Endothelial cell of umbilical vein (primary cell): ENCODE results near the gene CCDC61. TPM values are rescaled to one million over a fixed set of nuclear protein-coding genes. Genes with fewer than 3 reads are reported as not detected.

Experiments used
- BruUV-seq: library from RNA; stranded (reverse); fragments of 400-500 nt; replicated peaks from 2 replicates; lab custom pipeline; 2021; lab: Mats Ljungman, UMichigan
- CTCF ChIA-PET: fragments of 300-600, 350-600 bp; sonication (Branson Sonifier 250); formaldehyde crosslinking; loops from one replicate; lab custom pipeline; 2021; ENCODE audit warnings: antibody characterized with exemption, inconsistent platforms; lab: Charles Lee
- POLR2A ChIA-PET: fragments of 300-600, 350-600 bp; sonication (Branson Sonifier 250); formaldehyde crosslinking; loops from one replicate; lab custom pipeline; 2021; ENCODE audit warnings: antibody characterized with exemption, inconsistent platforms; lab: Charles Lee
- DNase-seq: peaks from one replicate; pipeline ENCODE4 v3.0.0-alpha.2; 2011; ENCODE audit warnings: low read depth, low spot score
- FAIRE-seq: peaks from 2 replicates; lab custom pipeline; 2011; peaks lifted over from hg19 to GRCh38; lab: Jason Lieb, UNC
- H2AFZ ChIP-seq: 2 replicates; pipeline ENCODE4 v1.6.0; 2012; ENCODE audit warnings: low read depth, low read length, control low read depth, inconsistent platforms
- H3K27ac ChIP-seq: 2 replicates; pipeline ENCODE4 v1.5.1; 2011; ENCODE audit warnings: low read depth, mild to moderate bottlenecking, control low read depth, low read length, moderate library complexity; ENCODE audit not compliant: insufficient read depth
- H3K27me3 ChIP-seq, 2 experiments: 2 replicates each; pipeline versions ENCODE4 v1.6.0 to v1.6.1; 2011; ENCODE audit warnings: low read length in 2 of 2, mixed read lengths in 1 of 2; ENCODE audit not compliant: control insufficient read depth in 2 of 2, insufficient read depth in 2 of 2
- H3K36me3 ChIP-seq, 2 experiments: 2 replicates in 1 of 2; 3 replicates in 1 of 2; pipeline ENCODE4 v1.5.1; 2011; ENCODE audit warnings: low read length in 2 of 2, mild to moderate bottlenecking in 1 of 2, moderate library complexity in 1 of 2; ENCODE audit not compliant: control insufficient read depth in 2 of 2, insufficient read depth in 2 of 2; ENCODE audit errors: extremely low read depth in 1 of 2
- H3K4me1 ChIP-seq: 3 replicates; pipeline ENCODE4 v1.5.1; 2011; ENCODE audit warnings: mild to moderate bottlenecking, low read length; ENCODE audit not compliant: control insufficient read depth, insufficient read depth; ENCODE audit errors: extremely low read depth
- H3K4me2 ChIP-seq: 2 replicates; pipeline ENCODE4 v1.6.1; 2011; ENCODE audit warnings: low read length, control low read depth, mixed read lengths; ENCODE audit not compliant: insufficient read depth
- H3K4me3 ChIP-seq, 3 experiments: fragments of 200-600 bp in 1 of 3; sonication (generic), shearing (Covaris generic) in 1 of 3; replicated peaks in 1 of 3; 2 replicates each; pipeline ENCODE4 v1.5.1; 2011 to 2016; ENCODE audit warnings: control low read depth in 3 of 3, low read length in 3 of 3, mild to moderate bottlenecking in 2 of 3, inconsistent platforms in 1 of 3, low read depth in 1 of 3, moderate library complexity in 1 of 3; ENCODE audit not compliant: insufficient read depth in 1 of 3
- H3K79me2 ChIP-seq: 2 replicates; pipeline ENCODE4 v1.6.0; 2012; ENCODE audit warnings: low read length, inconsistent platforms; ENCODE audit not compliant: control insufficient read depth, insufficient read depth
- H3K9ac ChIP-seq: replicated peaks from 2 replicates; pipeline ENCODE3; 2011; ENCODE audit warnings: low read length, control low read depth; ENCODE audit not compliant: insufficient read depth; ENCODE audit errors: extremely low read depth
- H3K9me1 ChIP-seq: replicated peaks from 3 replicates; pipeline ENCODE4 v1.6.0; 2011; ENCODE audit warnings: mild to moderate bottlenecking, low read length; ENCODE audit not compliant: control insufficient read depth, insufficient read depth; ENCODE audit errors: extremely low read depth
- H3K9me3 ChIP-seq: replicated peaks from 2 replicates; pipeline ENCODE4 v1.5.1; 2012; ENCODE audit warnings: low read length, inconsistent platforms; ENCODE audit not compliant: control insufficient read depth, insufficient read depth
- H4K20me1 ChIP-seq: replicated peaks from 2 replicates; pipeline ENCODE3; 2011; ENCODE audit warnings: mild to moderate bottlenecking, low read length; ENCODE audit not compliant: control insufficient read depth, insufficient read depth; ENCODE audit errors: extremely low read depth
- CTCF ChIP-seq, 2 donors: IDR thresholded peaks; 1 replicate in 1 of 2; 2 replicates in 1 of 2; pipeline ENCODE4 v1.5.1; 2011; ENCODE audit warnings: low read length in 2 of 2, mild to moderate bottlenecking in 2 of 2, moderate library complexity in 2 of 2, control low read depth in 1 of 2, inconsistent platforms in 1 of 2, low read depth in 1 of 2; ENCODE audit not compliant: insufficient read depth in 1 of 2; ENCODE audit errors: extremely low read depth in 1 of 2
- EZH2 ChIP-seq: IDR thresholded peaks from 2 replicates; pipeline ENCODE4 v1.6.1; 2012; ENCODE audit warnings: borderline replicate concordance, low read depth, mild to moderate bottlenecking, moderate library complexity, low read length, inconsistent platforms; ENCODE audit not compliant: severe bottlenecking
- MYC ChIP-seq: IDR thresholded peaks from one replicate; pipeline ENCODE4 v1.6.1; 2011; ENCODE audit warnings: mild to moderate bottlenecking, low read depth, low read length
- POLR2AphosphoS5 ChIP-seq: IDR thresholded peaks from 2 replicates; pipeline ENCODE4 v1.6.1; 2012; ENCODE audit warnings: low read depth, mild to moderate bottlenecking, control low read depth, low read length, moderate library complexity; ENCODE audit not compliant: insufficient read depth
- dilution Hi-C: fragments of 300-500 bp; cut with MboI; formaldehyde crosslinking; loops from one replicate; pipeline ENCODE4 v1.15.0; 2019; ENCODE audit warnings: low sequenced_read_pairs; ENCODE audit not compliant: extremely low pct_ligation_motif_present
- intact Hi-C: fragments of 100-400 bp; cut with micrococcal nuclease; formaldehyde crosslinking; loops from one replicate; pipeline ENCODE4 v1.10.0; 2022
- polyA plus RNA-seq, 4 experiments: library from polyadenylated mRNA; depleted of rRNA in 3 of 4; stranded (reverse) in 3 of 4; unstranded in 1 of 4; fragments of >200 nt; gene quantifications; 2 replicates each; pipeline versions ENCODE4 v1.2.1 to v1.2.3, GENCODE V29; 2011 to 2012; ENCODE audit warnings: missing spikeins in 1 of 4
- total RNA-seq: library from RNA; stranded (reverse); gene quantifications from 2 replicates; pipeline ENCODE4 v1.2.3, GENCODE V29; 2021
- TF ChIP-seq, protein P1 (sequence below): IDR thresholded peaks from 2 replicates; pipeline ENCODE4 v1.6.1; 2011; ENCODE audit not compliant: insufficient read depth, insufficient read length

The CCDC61 gene
- total and polyA plus RNA-seq, 2 donors (not counting 3 experiments of a cell fraction or from before 2014, with no cell fraction given) = 10.3 to 20.1 TPM

DNA sequence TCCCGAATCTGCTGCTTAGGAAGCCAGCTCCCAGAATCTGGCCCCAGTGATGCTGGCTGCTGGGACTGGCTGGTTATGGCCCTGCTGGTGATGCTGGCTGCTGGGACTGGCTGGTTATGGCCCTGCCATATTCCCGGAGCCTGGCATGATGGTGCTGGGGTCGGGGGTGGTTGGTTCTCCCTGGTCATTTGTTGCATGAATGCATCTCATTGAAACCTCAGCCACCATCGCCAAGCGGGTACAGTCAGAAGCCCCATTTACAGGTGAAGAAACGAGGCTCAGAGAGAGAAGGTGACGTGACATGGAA, 25.5 kb downstream of the CCDC61 start:
- no peak for FAIRE-seq
- intact Hi-C loops = no loop called here
- no peaks in the 10 kb centered on the region for H4K20me1 ChIP-seq
- H3K79me2 ChIP-seq = no peaks in the 10 kb centered on the region
- TF ChIP-seq, protein P1, sequence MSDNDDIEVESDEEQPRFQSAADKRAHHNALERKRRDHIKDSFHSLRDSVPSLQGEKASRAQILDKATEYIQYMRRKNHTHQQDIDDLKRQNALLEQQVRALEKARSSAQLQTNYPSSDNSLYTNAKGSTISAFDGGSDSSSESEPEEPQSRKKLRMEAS = no peak
- TF ChIP-seq EZH2 (no peak), CTCF (IDR thresholded peaks at IDR 0.05; ENCODE audit: extremely low read depth in 1 of 2, insufficient read depth in 1 of 2, low read depth in 1 of 2, low read length in 2 of 2) (no peak), MYC (no peak), POLR2AphosphoS5 (no peak)
- no peaks in the 10 kb centered on the region for H3K9me1 ChIP-seq
- CTCF ChIA-PET = interaction anchor here (1.3 to 12.1 kb wide), 3 partner anchors 8 to 59 kb away, joined by 9 to 460 read pairs (median 28); no protein-coding TSS in a partner anchor
- no peak for DNase-seq
- H2AFZ ChIP-seq = no peak overlapping the region
- H3K36me3 ChIP-seq = peaks cover 0 to 5% of the 10 kb centered on the region in 2 experiments
- no TSS peak for BruUV-seq
- peaks cover 12% of the 10 kb centered on the region for H3K4me1 ChIP-seq
- POLR2A ChIA-PET = no interaction called here
- H3K27me3 ChIP-seq = peaks cover 2 to 9% of the 10 kb centered on the region in 2 experiments
- H3K9ac ChIP-seq = no peak overlapping the region
- H3K9me3 ChIP-seq = no peaks in the 10 kb centered on the region
- H3K4me3 ChIP-seq = no peak overlapping the region
- H3K27ac ChIP-seq = no peak overlapping the region
- dilution Hi-C loops = no loop called here
- H3K4me2 ChIP-seq = no peak overlapping the region
